ENCODE results near the gene C4orf33. TPM values are rescaled to one million over a fixed set of nuclear protein-coding genes. Genes with fewer than 3 reads are reported as not detected.

C4orf33 gene
- total and polyA plus RNA-seq, 9 of the 15 experiments (the other 6 are each of a cell fraction or from before 2014, with no cell fraction given), result 16.7 to 42.0 (median 27.5) TPM

- no peak for TF ChIP-seq AFF1 (IDR thresholded peaks at IDR 0.05; ENCODE audit: low read depth in 1 of 2, partially characterized antibody in 2 of 2)
- no peak for TF ChIP-seq TEAD4 (IDR thresholded peaks at IDR 0.05; ENCODE audit: low read length)
- TF ChIP-seq TEAD4 (CRISPR knock-in tag; IDR thresholded peaks at IDR 0.05; ENCODE audit: borderline replicate concordance), result no peak
- TF ChIP-seq NFE2 (IDR thresholded peaks at IDR 0.05; ENCODE audit: low read depth), result no peak
- TF ChIP-seq LARP7 (IDR thresholded peaks at IDR 0.05), result no peak
- no peak for TF ChIP-seq HBP1 (CRISPR knock-in tag; IDR thresholded peaks at IDR 0.05)
Measured at GRCh38 chr4:129162450-129162849, 66.5 kb downstream of the C4orf33 start (continued).

GRCh38 chr4:129163427-129163826 lies 67.5 kb downstream of the C4orf33 start:
- WGBS (ENCODE audit: insufficient coverage, low coverage, missing lambda C conversion rate), result 0% methylated on average over 3 of the region's 3 CpGs
- intact Hi-C loops (cut with micrococcal nuclease), result no loop called here
- Histone ChIP-seq H3K9ac (ENCODE audit: insufficient read depth in 1 of 2, low read depth in 2 of 2, low read length in 2 of 2) (no peak overlapping the region), H2AFZ (ENCODE audit: low read depth, low read length) (no peak overlapping the region), H3K9me1 (ENCODE audit: control insufficient read depth, insufficient read depth, low read length) (no peaks in the 10 kb centered on the region), H3K4me3 (no peak overlapping the region), H3K27ac (ENCODE audit: extremely low read depth, low read depth, low read length) (no peak overlapping the region), H3K36me3 (ENCODE audit: control insufficient read depth, insufficient read depth, low read length) (no peaks in the 10 kb centered on the region), H3K4me2 (ENCODE audit: insufficient read depth, low read length) (no peak overlapping the region), H3K79me2 (ENCODE audit: control insufficient read depth, insufficient read depth, low read length) (no peaks in the 10 kb centered on the region), H3K4me1 (replicated peaks in 1 of 2; ENCODE audit: control insufficient read depth in 2 of 2, insufficient read depth in 2 of 2, low read length in 2 of 2) (no peaks in the 10 kb centered on the region), H4K20me1 (replicated peaks; ENCODE audit: control insufficient read depth, insufficient read depth, low read length) (no peaks in the 10 kb centered on the region), H3K27me3 (ENCODE audit: control insufficient read depth in 2 of 2, insufficient read depth in 2 of 2, low read length in 2 of 2) (no peaks in the 10 kb centered on the region), H3K9me3 (replicated peaks; ENCODE audit: control insufficient read depth, insufficient read depth, low read depth, low read length) (no peaks in the 10 kb centered on the region)
- BruUV-seq (replicated peaks), result no TSS peak
- no peak for DNase-seq (ENCODE audit: extremely low read depth in 1 of 4, low spot score in 3 of 4)
- CTCF ChIA-PET (ENCODE audit: low intra/inter-chr PET ratio), result no interaction called here
- POLR2A ChIA-PET, result no interaction called here
- ATAC-seq, result no peak
- in situ Hi-C loops (cut with MboI), result no loop called here
- no peak for FAIRE-seq
- no peak for TF ChIP-seq CEBPB (tag; IDR thresholded peaks at IDR 0.05)
- TF ChIP-seq PRMT5 (CRISPR knock-in tag; IDR thresholded peaks at IDR 0.05), result no peak
- no peak for TF ChIP-seq ZNF695 (CRISPR knock-in tag; IDR thresholded peaks at IDR 0.05)
- TF ChIP-seq KDM2B (CRISPR knock-in tag; IDR thresholded peaks at IDR 0.05), result no peak
- no peak for TF ChIP-seq ZNF785 (CRISPR knock-in tag; IDR thresholded peaks at IDR 0.05)
- no peak for TF ChIP-seq ESRRB (CRISPR knock-in tag; IDR thresholded peaks at IDR 0.05; ENCODE audit: borderline replicate concordance)
- no peak for TF ChIP-seq TAF15 (IDR thresholded peaks at IDR 0.05; ENCODE audit: low read depth, low read length)
- no peak for TF ChIP-seq KLF13 (tag; IDR thresholded peaks at IDR 0.05; ENCODE audit: borderline replicate concordance, low read depth)
- no peak for TF ChIP-seq SP2 (IDR thresholded peaks at IDR 0.05; ENCODE audit: extremely low read depth, low read depth, low read length, poor library complexity, severe bottlenecking)
- TF ChIP-seq TEAD1 (CRISPR knock-in tag; IDR thresholded peaks at IDR 0.05), result no peak
- no peak for TF ChIP-seq CBFA2T3 (IDR thresholded peaks at IDR 0.05)

All from K562 (cell line).